Esophagus squamous epithelium (tissue), 5 donors: ENCODE results near the gene ELL2. TPM values are rescaled to one million over a fixed set of nuclear protein-coding genes. Genes with fewer than 3 reads are reported as not detected.

Experiments
- DNase-seq: peaks from one replicate; lab custom pipeline; 2025; lab: John Stamatoyannopoulos, UW
- H3K27ac ChIP-seq, 4 donors: fragments of 200-600 bp; sonication (generic); one replicate each; pipeline ENCODE4 v1.5.1; 2016 to 2019; ENCODE audit warnings: mild to moderate bottlenecking in 1 of 4
- H3K27me3 ChIP-seq, 4 donors: fragments of 200-600 bp; sonication (generic); 1 replicate in 3 of 4; 2 replicates in 1 of 4; pipeline versions ENCODE4 v1.5.1 to v1.6.0; 2017 to 2021; ENCODE audit warnings: antibody characterized with exemption in 1 of 4
- H3K36me3 ChIP-seq, 3 donors: fragments of 200-600 bp; sonication (generic); one replicate each; pipeline ENCODE4 v1.5.1; 2016 to 2019
- H3K4me1 ChIP-seq, 3 donors: fragments of 200-600 bp; sonication (generic); one replicate each; pipeline ENCODE4 v1.5.1; 2017 to 2019
- H3K4me3 ChIP-seq, 4 donors: fragments of 200-600 bp; sonication (generic); 1 replicate in 3 of 4; 2 replicates in 1 of 4; pipeline ENCODE4 v1.5.1; 2016 to 2019; ENCODE audit warnings: mild to moderate bottlenecking in 2 of 4, moderate library complexity in 1 of 4
- H3K9me3 ChIP-seq, 3 donors: fragments of 200-600 bp; sonication (generic); one replicate each; pipeline ENCODE4 v1.5.1; 2016 to 2019
- CTCF ChIP-seq, 6 experiments: fragments of 450-650 bp in 4 of 6; fragments of 200-600 bp in 2 of 6; sonication (generic) in 2 of 6; IDR thresholded peaks; one replicate each; pipeline ENCODE4 v1.5.1; 2016 to 2019; ENCODE audit warnings: antibody characterized with exemption in 6 of 6, mild to moderate bottlenecking in 4 of 6, moderate library complexity in 4 of 6
- POLR2A ChIP-seq, 4 donors: fragments of 450-650 bp; IDR thresholded peaks; one replicate each; pipeline ENCODE4 v1.6.1; 2017; ENCODE audit warnings: antibody characterized with exemption in 4 of 4, mild to moderate bottlenecking in 4 of 4, moderate library complexity in 3 of 4
- WGBS, 2 donors: methylation state at CpG; one replicate each; pipeline ENCODE4 v1.1.5; 2018; 5-methylcytosine and 5-hydroxymethylcytosine counted together
- intact Hi-C: fragments of 100-400 bp; cut with DNase I; formaldehyde crosslinking; loops from one replicate; pipeline ENCODE4 v1.15.0; 2022
- total RNA-seq, 4 donors: library from RNA; depleted of rRNA; stranded (reverse); fragments of >200 nt; gene quantifications; one replicate each; pipeline ENCODE4 v1.1.0, GENCODE V29; 2016
- donor health status: DM: yes; HTN: yes; CAD: no.

Gene ELL2
- total RNA-seq, 4 donors from 2014 or later = 74.9 to 124 (median 121) TPM

- Histone ChIP-seq H3K4me1 (peaks cover 0 to 5% (median 0%) of the 10 kb centered on the region in 3 donors), H3K27ac (no peak overlapping the region), H3K27me3 (no peaks in the 10 kb centered on the region), H3K4me3 (no peak overlapping the region), H3K36me3 (no peaks in the 10 kb centered on the region), H3K9me3 (no peaks in the 10 kb centered on the region)
- TF ChIP-seq POLR2A (IDR thresholded peaks at IDR 0.05) (no peak), CTCF (IDR thresholded peaks at IDR 0.05) (no peak)
- WGBS, 2 donors = 74 to 76% methylated on average over 3 of the region's 3 CpGs
- intact Hi-C loops = no loop called here
- DNase-seq = no peak
Measured at GRCh38 chr5:95973793-95974325, 12.2 kb upstream of the ELL2 start.

GRCh38 chr5:95972196-95972595, 10.5 kb upstream of the ELL2 start:
- Histone ChIP-seq H3K4me1 (peaks cover 0 to 5% (median 0%) of the 10 kb centered on the region in 3 donors), H3K27ac (no peak overlapping the region), H3K9me3 (no peaks in the 10 kb centered on the region), H3K4me3 (no peak overlapping the region), H3K36me3 (no peaks in the 10 kb centered on the region), H3K27me3 (no peaks in the 10 kb centered on the region)
- no peak for DNase-seq
- TF ChIP-seq POLR2A (IDR thresholded peaks at IDR 0.05) (no peak), CTCF (IDR thresholded peaks at IDR 0.05) (no peak)
- intact Hi-C loops = no loop called here

GRCh38 chr5:95970359-95970704, 8.7 kb upstream of the ELL2 start:
- H3K27me3 ChIP-seq = no peaks in the 10 kb centered on the region
- H3K36me3 ChIP-seq = no peaks in the 10 kb centered on the region
- no peak for DNase-seq
- peak overlapping the region in 3 of 4 donors; percentile 8 to 47 (median 10) for H3K27ac ChIP-seq
- no peaks in the 10 kb centered on the region for H3K9me3 ChIP-seq
- no peak for TF ChIP-seq POLR2A (IDR thresholded peaks at IDR 0.05)
- TF ChIP-seq CTCF (IDR thresholded peaks at IDR 0.05) = no peak
- peaks cover 0 to 8% (median 0%) of the 10 kb centered on the region in 3 donors for H3K4me1 ChIP-seq
- H3K4me3 ChIP-seq = no peak overlapping the region
- intact Hi-C loops = no loop called here
- WGBS, 2 donors = 55 to 81% methylated on average over 1 of the region's 1 CpG

- Histone ChIP-seq H3K27me3 (no peaks in the 10 kb centered on the region), H3K9me3 (no peaks in the 10 kb centered on the region), H3K4me1 (peaks cover 0 to 13% (median 0%) of the 10 kb centered on the region in 3 donors), H3K27ac (peak overlapping the region in 3 of 4 donors; percentile 8 to 47 (median 15)), H3K36me3 (no peaks in the 10 kb centered on the region), H3K4me3 (no peak overlapping the region)
- TF ChIP-seq POLR2A (IDR thresholded peaks at IDR 0.05) (no peak), CTCF (IDR thresholded peaks at IDR 0.05) (no peak)
- WGBS, 2 donors = 71 to 80% methylated on average over 5 of the region's 5 CpGs
- no peak for DNase-seq
- intact Hi-C loops = no loop called here
Measured at GRCh38 chr5:95969651-95970358, 8.2 kb upstream of the ELL2 start.

GRCh38 chr5:95969055-95969454, 7.4 kb upstream of the ELL2 start:
- Histone ChIP-seq H3K27ac (peak overlapping the region in 1 of 4 donors; percentile 15), H3K36me3 (no peaks in the 10 kb centered on the region), H3K4me3 (no peak overlapping the region), H3K27me3 (no peaks in the 10 kb centered on the region), H3K4me1 (peaks cover 0 to 14% (median 0%) of the 10 kb centered on the region in 3 donors), H3K9me3 (no peaks in the 10 kb centered on the region)
- 83 to 91% methylated on average over 5 of the region's 5 CpGs for WGBS, 2 donors
- no peak for TF ChIP-seq CTCF (IDR thresholded peaks at IDR 0.05)
- no peak for TF ChIP-seq POLR2A (IDR thresholded peaks at IDR 0.05)
- no peak for DNase-seq
- intact Hi-C loops = no loop called here
